ACHN (cell line): ENCODE measurements around the gene ARL15.

ENCODE experiments used
- DNase-seq: peaks from one replicate; pipeline ENCODE4 v3.0.0-alpha.2; 2015
- in situ Hi-C: cut with HindIII; loops from 2 replicates; pipeline ENCODE4 v1.10.0; 2017; ENCODE audit warnings: low sequenced_read_pairs, low pct_ligation_motif_present, low pct_unique_long_range_greater_than_20kb

The ARL15 gene

GRCh38 chr5:54140247-54140840, 170.0 kb downstream of the ARL15 start:
- in situ Hi-C loops, result no loop called here

GRCh38 chr5:54136516-54137440, 173.6 kb downstream of the ARL15 start:
- DNase-seq, result no peak
- in situ Hi-C loops, result no loop called here

More at GRCh38 chr5:54140247-54140840, 170.0 kb downstream of the ARL15 start:
- no peak for DNase-seq

GRCh38 chr5:54135042-54135441, 175.3 kb downstream of the ARL15 start:
- in situ Hi-C loops, result no loop called here
- no peak for DNase-seq

DNA sequence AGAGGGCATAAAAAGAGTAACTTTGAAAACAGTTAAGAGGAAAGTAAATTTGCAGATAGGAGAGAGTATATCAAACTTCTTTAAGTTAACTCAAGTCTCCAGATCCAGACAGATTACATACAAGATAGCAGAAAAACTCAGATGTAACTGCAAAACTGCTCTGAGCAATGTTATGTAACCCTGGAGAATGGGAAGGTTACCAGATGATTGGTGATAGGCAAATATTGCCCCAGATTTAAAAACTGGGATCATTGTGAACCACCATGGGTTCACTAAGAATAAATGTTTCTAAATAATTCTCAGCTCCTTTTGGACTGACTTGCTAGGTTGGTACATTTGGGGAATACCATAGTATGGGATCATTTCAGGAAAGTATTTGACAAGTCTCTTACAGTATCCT, 176.5 kb downstream of the ARL15 start:
- in situ Hi-C loops, result no loop called here
- no peak for DNase-seq

DNA sequence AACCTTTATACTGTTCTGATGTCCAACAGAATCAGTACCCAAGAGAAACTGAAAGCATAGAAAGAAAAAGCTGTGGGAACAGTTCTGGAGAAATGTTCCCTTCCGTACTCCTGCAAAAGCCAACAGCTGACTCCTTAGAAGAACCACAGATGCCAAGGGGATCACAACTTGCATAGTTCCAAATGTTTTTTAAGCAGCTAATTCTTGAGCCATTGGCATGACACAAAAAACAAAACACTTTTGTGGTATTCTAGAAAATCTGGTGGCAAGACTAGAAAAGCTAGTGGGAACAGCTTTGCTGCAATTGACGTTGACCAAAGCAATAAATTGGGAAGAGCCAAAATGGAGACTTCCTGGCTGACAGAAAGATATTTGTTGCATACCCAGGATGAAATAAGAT, 189.9 kb downstream of the ARL15 start:
- in situ Hi-C loops, result no loop called here
- no peak for DNase-seq

GRCh38 chr5:54117957-54118356, 192.4 kb downstream of the ARL15 start:
- in situ Hi-C loops, result no loop called here

GRCh38 chr5:54115735-54116403, 194.5 kb downstream of the ARL15 start:
- DNase-seq, result no peak
- in situ Hi-C loops, result no loop called here

More at GRCh38 chr5:54117957-54118356, 192.4 kb downstream of the ARL15 start:
- no peak for DNase-seq

DNA sequence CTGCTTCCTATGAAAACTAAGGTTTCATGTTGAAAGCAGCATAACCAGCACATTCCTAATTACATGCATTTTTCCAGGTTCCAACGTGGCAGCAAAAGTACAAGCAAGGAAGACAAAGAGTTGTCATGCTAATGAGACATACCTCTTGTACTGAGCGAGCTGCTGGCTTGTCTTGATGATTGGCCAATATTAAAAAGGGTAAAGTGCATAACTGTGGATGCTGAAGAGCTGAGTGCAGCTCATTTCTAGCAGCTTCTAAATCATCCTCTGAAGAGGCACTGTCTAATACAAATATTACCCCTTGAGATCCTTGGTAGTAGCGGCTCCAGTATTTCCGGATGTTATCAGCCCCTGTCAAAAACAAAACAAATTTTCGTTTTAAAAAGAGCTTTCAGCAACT, 197.3 kb downstream of the ARL15 start:
- in situ Hi-C loops, result no loop called here

GRCh38 chr5:54109626-54110330, 200.6 kb downstream of the ARL15 start:
- in situ Hi-C loops, result no loop called here
- no peak for DNase-seq

More for the DNA sequence above, 197.3 kb downstream of the ARL15 start:
- DNase-seq, result no peak

DNA sequence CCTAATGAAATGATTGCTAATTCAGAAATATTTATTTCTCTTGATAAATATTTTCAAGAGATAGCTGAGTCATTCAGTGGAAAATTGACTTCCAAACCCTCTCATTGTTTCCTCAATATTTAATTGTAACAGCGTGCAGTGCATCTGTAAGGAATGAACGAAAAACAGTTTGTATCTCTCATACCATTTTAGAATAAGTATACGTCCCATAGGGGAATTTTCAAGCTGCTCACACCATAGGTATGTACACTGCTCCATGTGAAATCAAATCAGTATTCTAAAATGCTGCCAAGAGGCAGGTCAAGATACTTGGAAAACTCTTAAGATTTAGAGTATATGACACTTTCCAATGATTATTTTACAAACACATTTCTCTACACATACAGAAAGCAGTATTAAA, 202.2 kb downstream of the ARL15 start:
- no peak for DNase-seq
- in situ Hi-C loops, result no loop called here

GRCh38 chr5:54103871-54104270, 206.5 kb downstream of the ARL15 start:
- no peak for DNase-seq
- in situ Hi-C loops, result no loop called here

DNA sequence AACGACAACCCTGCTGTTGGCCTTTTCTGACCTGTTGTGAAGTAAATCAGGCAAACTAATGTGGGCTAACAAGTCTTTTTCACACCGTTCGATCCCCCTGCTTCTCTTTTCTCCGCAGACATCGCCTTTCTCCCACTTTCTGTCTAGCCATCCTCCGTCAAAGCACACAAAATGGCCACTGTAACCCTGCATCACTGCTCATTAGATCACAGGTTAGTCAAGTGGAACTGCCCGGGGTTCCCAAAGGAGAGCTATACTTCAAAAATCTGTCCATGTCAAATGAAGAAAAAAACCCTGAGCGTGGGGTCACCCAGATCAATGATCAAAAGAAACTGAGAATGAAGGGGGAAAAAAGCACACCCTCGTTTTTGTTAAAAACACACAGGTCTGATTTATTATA, 212.1 kb downstream of the ARL15 start:
- in situ Hi-C loops, result no loop called here
- no peak for DNase-seq

- in situ Hi-C loops, result no loop called here
- no peak for DNase-seq
Observed at GRCh38 chr5:54095969-54096368, 214.4 kb downstream of the ARL15 start.

- in situ Hi-C loops, result no loop called here
- DNase-seq, result no peak
Observed at GRCh38 chr5:54094706-54095105, 215.7 kb downstream of the ARL15 start.

GRCh38 chr5:54093861-54094260, 216.5 kb downstream of the ARL15 start:
- no peak for DNase-seq
- in situ Hi-C loops, result no loop called here

GRCh38 chr5:54093081-54093492, 217.3 kb downstream of the ARL15 start:
- in situ Hi-C loops, result no loop called here
- no peak for DNase-seq

DNA sequence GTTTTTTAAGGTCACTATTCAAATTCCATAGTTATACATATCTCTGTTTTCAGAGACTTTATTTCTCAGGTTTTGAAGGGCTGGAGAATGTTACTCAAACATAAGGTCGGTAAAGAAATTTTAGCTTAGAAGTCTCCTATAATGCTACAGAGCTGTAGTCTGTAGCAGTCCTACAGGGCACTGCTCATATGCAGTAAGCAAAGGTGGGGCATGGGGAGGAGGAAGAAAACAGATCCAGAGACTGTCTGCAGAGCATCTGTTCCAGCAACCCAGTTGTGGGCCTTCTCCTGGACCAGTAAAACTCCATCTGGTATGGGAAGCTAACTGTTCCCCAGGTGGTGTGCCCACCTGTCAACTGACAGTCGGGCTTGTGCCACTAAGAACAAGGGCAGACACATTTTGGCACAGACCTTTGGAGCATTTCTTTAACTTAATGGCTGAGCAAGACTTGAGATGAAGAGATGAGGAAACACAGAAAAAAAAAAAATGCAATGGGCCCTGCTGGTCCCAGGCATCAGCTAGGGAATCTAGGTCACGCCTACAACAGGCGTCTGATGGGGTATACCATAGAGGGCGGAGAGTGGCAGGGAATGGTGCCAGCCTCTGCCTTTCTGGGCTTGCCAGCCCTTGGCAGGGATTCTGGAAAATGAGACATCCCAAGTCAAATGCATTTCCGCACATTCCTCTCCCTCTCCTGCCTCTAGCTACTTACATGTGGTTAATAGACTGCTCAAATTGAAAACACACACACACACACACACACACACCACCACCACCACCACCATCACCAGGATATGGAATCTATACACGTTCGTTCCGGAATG, 218.9 kb downstream of the ARL15 start:
- DNase-seq, result no peak
- in situ Hi-C loops, result no loop called here

DNA sequence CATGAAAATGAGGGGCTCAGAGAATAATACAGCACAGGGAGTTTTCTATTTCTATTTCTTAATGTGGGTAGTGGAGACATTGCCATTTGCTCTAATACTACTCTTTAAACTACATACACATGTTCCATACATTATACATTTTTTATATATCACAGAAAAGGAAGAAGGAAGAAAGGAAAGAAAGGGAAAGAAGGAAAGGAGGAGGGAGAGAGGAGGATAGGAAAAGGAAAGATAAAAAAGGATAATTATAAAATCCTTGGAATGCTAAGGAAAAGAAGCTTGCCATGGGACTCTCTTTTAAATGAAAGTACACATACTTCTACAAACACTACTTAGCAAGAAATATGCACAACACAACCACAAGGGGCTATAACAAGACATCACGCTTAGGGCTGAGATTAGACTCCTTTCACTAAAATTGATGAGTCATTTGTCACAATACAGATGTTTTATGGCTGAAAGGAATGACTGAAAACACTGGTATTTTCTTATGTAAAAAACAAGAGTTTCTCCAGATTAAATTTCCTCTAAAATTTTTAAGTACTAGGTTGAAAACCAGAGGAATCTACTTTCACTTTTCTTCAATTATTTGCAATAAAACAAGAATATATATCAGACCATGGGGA, 219.8 kb downstream of the ARL15 start:
- DNase-seq, result peak; percentile 8
- in situ Hi-C loops, result no loop called here
